Liver (tissue), 2 donors: ENCODE data around the gene GGT6.

Experiments
- NR2F2 ChIP-seq: IDR thresholded peaks from 2 replicates; pipeline ENCODE4 v1.6.1; 2016; ENCODE audit warnings: antibody characterized with exemption
- TF ChIP-seq, protein P1 (sequence below): IDR thresholded peaks from 2 replicates; pipeline ENCODE4 v1.6.1; 2016; ENCODE audit warnings: antibody characterized with exemption, mild to moderate bottlenecking
- donor health status: healthy.

DNA sequence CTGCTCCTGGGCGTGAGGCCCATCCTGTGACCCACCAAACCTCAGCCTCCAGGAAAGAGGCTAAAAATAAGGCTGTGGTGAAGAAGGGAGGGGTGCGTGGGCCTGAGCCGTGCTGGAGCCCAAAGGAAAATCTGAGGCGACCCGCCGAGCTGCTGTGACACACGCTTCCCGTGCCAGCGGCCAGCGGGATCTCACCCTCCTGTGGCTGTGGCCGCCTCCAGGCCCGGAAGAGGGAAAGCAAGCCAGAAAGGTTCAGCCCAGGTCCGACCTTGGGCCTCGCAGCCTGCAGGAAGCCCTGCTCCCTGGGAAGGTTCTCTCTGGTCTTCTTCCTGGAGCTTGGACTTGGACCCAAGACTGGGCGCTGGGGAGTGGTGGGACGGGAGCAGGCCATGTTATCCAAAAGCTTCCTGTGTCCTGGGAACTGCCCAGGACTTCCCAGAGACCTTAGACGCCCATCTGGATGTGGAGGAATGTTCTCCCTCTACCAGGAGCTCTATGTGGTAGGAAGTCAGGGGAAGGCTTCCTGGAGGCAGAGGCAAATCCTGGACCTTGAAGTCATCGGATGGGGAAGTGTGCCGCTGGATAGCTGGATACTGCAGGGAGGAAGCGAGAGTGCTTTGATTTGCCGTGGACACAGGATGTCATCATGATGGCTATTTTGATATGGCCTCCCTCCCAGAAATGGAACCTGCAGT, 50.3 kb downstream of the GGT6 start:
- TF ChIP-seq NR2F2 = peak; percentile 72
- TF ChIP-seq, protein P1, sequence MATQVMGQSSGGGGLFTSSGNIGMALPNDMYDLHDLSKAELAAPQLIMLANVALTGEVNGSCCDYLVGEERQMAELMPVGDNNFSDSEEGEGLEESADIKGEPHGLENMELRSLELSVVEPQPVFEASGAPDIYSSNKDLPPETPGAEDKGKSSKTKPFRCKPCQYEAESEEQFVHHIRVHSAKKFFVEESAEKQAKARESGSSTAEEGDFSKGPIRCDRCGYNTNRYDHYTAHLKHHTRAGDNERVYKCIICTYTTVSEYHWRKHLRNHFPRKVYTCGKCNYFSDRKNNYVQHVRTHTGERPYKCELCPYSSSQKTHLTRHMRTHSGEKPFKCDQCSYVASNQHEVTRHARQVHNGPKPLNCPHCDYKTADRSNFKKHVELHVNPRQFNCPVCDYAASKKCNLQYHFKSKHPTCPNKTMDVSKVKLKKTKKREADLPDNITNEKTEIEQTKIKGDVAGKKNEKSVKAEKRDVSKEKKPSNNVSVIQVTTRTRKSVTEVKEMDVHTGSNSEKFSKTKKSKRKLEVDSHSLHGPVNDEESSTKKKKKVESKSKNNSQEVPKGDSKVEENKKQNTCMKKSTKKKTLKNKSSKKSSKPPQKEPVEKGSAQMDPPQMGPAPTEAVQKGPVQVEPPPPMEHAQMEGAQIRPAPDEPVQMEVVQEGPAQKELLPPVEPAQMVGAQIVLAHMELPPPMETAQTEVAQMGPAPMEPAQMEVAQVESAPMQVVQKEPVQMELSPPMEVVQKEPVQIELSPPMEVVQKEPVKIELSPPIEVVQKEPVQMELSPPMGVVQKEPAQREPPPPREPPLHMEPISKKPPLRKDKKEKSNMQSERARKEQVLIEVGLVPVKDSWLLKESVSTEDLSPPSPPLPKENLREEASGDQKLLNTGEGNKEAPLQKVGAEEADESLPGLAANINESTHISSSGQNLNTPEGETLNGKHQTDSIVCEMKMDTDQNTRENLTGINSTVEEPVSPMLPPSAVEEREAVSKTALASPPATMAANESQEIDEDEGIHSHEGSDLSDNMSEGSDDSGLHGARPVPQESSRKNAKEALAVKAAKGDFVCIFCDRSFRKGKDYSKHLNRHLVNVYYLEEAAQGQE = no peak
